DMS153 treated with DMSO at 0.1 percent for 48 hours (cell line): ENCODE data around the gene APOC4.
"Not testable (repeated sequence)": the region's sequence is repeated elsewhere in the genome, so short reads cannot be mapped to it uniquely, and the experiment has no call there.

ENCODE experiments used
- DNase-seq: peaks from one replicate; lab custom pipeline; 2025; ENCODE audit not compliant: unreplicated experiment; lab: John Stamatoyannopoulos, UW

The APOC4 gene

DNA sequence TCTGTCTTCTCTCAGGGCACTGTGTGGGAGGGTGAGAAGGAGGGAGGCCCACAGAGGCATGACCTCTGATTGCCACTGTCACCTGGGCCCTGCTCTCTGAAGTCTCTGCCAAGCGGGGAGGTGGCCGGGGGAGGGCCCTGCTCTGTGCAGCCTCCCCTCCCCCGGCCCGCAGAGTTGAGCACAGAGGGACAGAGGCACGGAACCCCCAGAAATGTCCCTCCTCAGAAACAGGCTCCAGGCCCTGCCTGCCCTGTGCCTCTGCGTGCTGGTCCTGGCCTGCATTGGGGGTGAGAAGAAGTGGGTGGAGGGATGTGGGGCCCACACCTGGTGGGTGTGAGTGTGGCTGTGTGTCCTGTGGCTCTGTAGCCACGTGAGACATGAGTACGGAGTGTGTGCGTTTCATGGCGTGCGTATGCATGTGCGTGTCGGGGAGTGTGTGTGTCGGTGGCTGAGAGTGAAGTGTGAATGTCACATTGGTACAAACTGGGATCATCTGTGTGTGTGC, at the start of gene APOC4:
APOC4 (plus strand) TSS at position 171 of the 505 bp plus-strand sequence; CDS start at position 212, 41 bp downstream.
- DNase-seq = no peak

DNA sequence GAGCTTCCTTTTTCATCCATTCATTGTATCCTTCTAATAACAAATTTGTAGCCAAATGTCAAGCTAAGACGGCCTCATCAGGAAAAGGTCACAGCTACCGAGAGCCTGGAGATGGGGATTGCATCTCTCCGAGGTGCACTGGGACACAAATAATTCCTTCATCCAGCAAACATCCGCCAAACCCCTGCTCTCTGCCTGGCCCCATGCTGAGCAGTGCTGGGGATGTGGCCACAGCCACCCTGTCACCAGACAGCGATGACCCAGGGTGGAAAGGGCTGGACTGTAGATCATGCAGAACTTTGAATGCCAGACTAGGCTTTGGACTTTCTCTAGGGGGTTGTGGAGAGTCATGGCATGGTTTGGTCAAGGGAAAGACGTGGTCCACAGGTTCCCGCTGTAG, 49.1 kb upstream of the APOC4 start:
- DNase-seq = no peak

GRCh38 chr19:44893332-44894051, 48.5 kb upstream of the APOC4 start:
- no peak for DNase-seq

DNA sequence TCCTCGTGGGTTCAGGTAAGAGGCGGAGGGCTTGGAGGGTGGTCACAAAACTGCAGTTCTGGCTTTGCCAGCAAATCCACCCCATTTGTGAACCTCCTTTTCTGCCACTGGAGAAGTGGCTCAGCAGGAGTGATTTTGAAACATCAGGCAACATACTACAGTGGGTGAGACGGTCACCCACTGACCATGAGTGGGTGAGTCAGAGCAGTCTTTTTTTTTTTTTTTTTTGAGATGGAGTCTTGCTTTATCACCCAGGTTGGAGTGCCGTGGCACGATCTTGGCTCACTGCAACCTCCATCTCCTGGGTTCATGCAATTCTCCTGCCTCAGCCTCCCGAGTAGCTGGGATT, 48.0 kb upstream of the APOC4 start:
- no peak for DNase-seq

- DNase-seq = no peak
Measured at GRCh38 chr19:44894946-44895345, 47.1 kb upstream of the APOC4 start.

- no peak for DNase-seq
Measured at GRCh38 chr19:44897835-44898234, 44.2 kb upstream of the APOC4 start.

DNA sequence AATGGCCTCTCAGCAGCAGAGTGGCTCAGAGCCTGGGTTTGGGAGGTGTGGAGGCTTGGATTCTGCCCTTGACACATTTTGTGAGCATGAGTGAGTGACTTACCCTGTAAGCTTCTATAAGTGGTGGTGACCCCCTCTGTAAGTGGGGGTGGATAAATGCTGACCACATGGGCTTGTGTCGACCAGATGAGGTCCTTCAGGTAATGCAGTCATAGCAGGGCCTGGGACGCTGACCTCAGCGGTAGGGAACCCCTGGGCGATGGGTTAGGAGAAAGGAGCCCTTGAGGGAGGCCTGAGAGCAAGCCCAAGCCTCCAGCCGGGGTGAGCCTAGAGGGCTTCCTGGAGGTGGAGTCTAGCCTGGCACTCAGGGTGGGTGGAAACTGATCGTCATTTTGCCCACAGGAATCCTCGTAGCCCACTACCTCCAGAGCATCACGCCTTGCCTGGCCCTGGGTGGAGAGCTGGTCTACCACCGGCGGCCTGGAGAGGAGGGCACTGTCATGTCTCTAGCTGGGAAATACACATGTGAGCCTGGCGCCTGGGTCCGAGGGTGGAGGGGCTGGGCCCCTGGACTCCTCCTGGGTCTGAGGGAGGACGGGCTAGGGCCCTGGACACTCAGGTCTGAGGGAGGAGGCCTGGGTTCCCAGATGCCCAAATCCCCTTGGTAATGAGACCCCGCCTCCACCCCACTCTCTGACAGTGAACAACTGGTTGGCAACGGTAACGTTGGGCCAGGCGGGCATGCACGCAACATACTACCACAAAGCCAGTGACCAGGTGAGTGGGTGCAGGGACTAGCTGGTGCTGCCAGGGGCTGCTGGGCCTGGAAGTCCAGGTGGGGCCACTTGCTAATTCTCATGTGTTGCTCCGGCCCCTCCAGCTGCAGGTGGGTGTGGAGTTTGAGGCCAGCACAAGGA, 41.5 kb upstream of the APOC4 start:
- DNase-seq = no peak

DNA sequence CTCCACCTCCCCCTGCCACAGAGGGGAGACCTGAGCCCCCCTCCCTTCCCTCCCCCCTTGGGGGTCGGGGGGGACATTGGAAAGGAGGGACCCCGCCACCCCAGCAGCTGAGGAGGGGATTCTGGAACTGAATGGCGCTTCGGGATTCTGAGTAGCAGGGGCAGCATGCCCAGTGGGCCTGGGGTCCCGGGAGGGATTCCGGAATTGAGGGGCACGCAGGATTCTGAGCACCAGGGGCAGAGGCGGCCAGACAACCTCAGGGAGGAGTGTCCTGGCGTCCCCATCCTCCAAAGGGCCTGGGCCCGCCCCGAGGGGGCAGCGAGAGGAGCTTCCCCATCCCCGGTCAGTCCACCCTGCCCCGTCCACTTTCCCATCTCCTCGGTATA, 38.8 kb upstream of the APOC4 start:
- DNase-seq = no peak

DNA sequence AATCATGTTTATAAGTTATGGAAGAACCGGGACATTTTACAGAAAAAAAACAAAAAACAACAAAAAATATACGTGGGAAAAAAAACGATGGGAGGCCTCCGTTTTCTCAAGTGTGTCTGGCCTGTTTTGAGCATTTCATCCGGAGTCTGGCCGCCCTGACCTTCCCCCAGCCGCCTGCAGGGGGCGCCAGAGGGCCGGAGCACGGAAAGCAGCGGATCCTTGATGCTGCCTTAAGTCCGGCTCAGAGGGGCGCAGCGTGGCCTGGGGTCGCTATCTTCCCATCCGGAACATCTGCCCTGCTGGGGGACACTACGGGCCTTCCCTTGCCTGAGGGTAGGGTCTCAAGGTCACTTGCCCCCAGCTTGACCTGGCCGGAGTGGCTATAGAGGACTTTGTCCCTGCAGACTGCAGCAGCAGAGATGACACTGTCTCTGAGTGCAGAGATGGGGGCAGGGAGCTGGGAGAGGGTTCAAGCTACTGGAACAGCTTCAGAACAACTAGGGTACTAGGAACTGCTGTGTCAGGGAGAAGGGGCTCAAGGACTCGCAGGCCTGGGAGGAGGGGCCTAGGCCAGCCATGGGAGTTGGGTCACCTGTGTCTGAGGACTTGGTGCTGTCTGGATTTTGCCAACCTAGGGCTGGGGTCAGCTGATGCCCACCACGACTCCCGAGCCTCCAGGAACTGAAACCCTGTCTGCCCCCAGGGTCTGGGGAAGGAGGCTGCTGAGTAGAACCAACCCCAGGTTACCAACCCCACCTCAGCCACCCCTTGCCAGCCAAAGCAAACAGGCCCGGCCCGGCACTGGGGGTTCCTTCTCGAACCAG, 38.2 kb upstream of the APOC4 start:
- DNase-seq = no peak

DNA sequence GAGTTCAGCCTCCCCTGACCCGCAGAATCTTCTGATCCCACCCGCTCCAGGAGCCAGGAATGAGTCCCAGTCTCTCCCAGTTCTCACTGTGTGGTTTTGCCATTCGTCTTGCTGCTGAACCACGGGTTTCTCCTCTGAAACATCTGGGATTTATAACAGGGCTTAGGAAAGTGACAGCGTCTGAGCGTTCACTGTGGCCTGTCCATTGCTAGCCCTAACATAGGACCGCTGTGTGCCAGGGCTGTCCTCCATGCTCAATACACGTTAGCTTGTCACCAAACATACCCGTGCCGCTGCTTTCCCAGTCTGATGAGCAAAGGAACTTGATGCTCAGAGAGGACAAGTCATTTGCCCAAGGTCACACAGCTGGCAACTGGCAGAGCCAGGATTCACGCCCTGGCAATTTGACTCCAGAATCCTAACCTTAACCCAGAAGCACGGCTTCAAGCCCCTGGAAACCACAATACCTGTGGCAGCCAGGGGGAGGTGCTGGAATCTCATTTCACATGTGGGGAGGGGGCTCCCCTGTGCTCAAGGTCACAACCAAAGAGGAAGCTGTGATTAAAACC, 37.5 kb upstream of the APOC4 start:
- no peak for DNase-seq

DNA sequence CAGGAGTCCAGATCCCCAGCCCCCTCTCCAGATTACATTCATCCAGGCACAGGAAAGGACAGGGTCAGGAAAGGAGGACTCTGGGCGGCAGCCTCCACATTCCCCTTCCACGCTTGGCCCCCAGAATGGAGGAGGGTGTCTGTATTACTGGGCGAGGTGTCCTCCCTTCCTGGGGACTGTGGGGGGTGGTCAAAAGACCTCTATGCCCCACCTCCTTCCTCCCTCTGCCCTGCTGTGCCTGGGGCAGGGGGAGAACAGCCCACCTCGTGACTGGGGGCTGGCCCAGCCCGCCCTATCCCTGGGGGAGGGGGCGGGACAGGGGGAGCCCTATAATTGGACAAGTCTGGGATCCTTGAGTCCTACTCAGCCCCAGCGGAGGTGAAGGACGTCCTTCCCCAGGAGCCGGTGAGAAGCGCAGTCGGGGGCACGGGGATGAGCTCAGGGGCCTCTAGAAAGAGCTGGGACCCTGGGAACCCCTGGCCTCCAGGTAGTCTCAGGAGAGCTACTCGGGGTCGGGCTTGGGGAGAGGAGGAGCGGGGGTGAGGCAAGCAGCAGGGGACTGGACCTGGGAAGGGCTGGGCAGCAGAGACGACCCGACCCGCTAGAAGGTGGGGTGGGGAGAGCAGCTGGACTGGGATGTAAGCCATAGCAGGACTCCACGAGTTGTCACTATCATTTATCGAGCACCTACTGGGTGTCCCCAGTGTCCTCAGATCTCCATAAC, 36.4 kb upstream of the APOC4 start, which contains the start of gene APOE:
APOE (plus strand) TSS at position 360 of the 724 bp plus-strand sequence. CDS start 829 bp downstream, outside the sequence.
- no peak for DNase-seq

- no peak for DNase-seq
Measured at GRCh38 chr19:44907613-44908012, 34.4 kb upstream of the APOC4 start.

- DNase-seq = no peak
Measured at GRCh38 chr19:44908074-44908835, 33.8 kb upstream of the APOC4 start.

GRCh38 chr19:44908836-44909261, 33.2 kb upstream of the APOC4 start:
- no peak for DNase-seq

DNA sequence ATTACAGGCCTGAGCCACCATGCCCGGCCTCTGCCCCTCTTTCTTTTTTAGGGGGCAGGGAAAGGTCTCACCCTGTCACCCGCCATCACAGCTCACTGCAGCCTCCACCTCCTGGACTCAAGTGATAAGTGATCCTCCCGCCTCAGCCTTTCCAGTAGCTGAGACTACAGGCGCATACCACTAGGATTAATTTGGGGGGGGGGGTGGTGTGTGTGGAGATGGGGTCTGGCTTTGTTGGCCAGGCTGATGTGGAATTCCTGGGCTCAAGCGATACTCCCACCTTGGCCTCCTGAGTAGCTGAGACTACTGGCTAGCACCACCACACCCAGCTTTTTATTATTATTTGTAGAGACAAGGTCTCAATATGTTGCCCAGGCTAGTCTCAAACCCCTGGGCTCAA, 32.3 kb upstream of the APOC4 start:
- no peak for DNase-seq

GRCh38 chr19:44911896-44912295, 30.1 kb upstream of the APOC4 start:
- DNase-seq = not testable (repeated sequence)

DNA sequence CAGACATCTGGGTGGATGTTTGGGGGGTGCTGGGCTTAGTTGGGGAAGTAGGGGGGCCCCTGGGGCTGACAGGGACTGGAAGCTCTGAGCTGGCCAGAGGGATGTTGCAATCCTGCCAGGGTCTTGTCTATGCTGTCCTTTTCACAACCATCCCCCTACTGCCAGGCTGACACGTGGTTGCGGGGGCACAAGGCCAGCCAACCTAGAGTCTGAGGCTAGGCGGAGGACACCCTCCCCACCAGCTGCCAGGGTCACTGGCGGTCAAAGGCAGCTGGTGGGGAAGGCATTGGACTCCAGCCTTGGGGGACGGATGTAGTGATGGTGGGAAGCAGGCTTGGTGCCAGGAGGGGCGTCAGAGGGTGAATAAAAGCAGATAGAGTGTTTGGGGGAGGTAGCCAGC, 29.2 kb upstream of the APOC4 start:
- no peak for DNase-seq

- not testable (repeated sequence) for DNase-seq
Measured at GRCh38 chr19:44913512-44914432, 28.3 kb upstream of the APOC4 start.
